Stimulated activated CD4-positive, alpha-beta T cell treated with anti-CD3 and anti-CD28 coated beads, Interleukin-1b, Interleukin-23, amount 100 ng/mL, for 24 hours (primary cell): ENCODE data around the gene LMBR1L.

Experiments used
- DNase-seq, 4 experiments: peaks; one replicate each; pipeline ENCODE4 v3.0.0-alpha.2; 2020; ENCODE audit warnings: low read depth in 4 of 4, low spot score in 1 of 4

The LMBR1L gene

DNA sequence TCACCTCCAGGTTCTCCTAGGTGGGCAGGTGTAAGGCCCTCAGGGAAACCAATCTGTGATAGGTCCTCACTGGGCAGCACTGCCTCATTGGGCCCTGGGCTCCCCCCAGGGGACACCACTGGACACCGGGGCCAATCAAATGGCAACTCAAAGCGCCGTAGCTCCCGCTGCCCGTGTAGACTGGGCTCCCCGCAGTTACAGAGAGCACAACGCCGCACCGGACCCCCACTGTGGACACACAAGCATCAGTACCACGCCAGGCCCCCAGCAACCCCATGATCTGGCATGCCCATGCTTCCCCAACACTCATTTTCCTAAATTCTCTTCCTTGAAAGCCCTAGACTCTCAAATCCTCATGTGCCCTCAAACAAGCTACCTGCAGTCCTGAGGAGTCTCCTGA is 56.1 kb downstream of the LMBR1L start:
- no peak for DNase-seq

DNA sequence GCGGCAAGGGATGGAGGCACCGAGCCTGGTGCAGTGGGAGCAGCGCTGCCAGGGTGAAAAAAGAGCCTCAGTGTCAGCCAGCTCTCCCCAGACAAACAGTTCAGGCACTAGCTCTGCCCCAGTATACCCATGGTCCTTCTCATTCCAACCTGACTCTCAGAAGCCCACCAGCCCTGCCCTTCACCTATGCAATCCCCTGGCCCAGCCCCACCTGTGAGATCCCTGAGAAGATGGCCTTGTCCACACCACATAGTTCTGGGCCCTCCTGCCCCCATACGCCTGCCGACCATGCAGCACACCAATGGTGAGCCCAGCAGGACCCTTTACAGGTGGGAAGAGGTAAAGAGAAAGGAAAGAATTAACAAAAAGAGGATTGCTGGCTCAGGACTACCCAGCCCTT is 56.6 kb downstream of the LMBR1L start:
- no peak for DNase-seq

DNA sequence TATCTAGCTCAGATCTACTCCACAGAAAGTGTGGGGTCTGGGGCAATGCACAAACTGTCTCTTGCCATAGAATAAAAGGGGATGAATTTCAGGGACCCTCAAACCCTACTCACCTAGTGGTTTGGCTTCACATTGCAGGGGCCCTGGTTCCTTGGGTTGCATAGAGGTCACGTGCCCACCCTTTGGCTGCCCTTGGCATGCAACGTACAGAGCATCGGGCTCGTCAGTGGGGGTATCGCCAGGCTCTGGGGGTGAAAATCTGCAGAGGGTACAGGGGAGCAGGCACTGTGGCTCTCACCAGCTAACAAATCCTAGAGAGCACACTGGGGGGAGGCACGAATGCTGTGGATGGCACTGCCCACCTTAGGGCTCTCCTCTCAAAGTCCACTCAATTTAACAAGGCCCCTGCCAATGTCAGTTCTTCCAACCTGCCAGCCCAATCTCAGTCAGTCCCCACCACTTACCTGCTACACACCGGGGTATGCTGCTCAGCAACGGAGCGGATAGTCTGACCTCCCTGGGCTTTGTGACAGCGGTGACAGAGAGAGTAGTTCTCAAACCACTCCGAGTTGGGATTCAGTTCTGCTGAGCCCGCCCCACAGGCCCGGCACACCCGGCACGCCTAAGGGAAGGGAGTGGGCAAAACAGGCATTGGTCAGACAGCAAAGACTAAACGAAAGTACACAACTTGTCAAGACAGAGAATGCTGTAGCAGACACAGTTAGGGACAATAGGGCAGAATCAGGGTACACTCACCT is 58.0 kb downstream of the LMBR1L start:
- DNase-seq, result no peak

DNA sequence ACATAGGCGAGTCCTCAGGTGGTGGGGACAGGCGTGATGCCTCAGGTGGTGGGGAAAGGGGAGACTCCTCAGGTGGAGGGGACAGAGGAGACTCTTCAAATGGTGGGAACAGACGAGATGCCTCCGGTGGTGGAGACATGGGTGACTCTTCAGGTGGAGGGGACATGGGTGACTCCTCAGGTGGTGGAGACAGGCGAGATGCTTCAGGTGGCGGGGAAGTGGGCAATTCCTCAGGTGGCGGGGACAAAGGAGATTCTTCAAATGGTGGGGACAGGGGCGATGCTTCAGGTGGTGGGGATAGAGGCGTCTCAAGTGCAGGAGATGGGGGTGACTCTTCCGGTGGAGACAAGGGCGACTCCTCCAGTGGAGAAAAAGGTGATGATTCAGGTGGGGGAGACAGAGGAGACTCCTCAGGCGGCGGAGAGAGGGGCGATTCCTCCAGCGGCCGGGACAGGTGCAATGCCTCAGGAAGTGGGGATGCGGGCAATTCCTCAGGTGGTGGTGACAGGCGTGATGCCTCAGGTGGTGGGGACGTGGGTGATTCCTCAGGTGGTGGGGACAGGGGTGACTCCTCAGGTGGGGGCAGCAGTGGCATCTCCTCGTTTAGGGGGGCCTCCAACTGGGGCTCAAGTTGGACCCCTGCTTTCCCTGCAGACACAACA is 58.7 kb downstream of the LMBR1L start:
- no peak for DNase-seq

DNA sequence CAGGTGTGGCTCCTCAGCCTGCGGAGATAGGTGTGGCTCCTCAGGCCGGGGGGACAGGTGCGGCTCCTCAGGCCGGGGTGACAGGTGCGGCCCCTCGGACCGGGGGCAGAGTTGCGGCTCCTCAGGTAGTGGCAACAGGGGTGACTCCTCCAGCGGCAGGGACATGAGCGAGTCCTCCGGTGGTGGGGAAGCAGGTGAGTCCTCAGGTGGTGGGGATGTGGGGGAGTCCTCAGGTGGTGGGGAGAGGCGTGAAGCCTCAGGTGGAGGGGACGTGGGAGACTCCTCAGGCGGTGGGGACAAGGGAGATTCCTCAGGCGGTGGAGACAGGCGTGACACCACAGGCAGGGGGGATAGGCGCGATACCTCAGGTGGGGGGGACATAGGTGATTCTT is 59.3 kb downstream of the LMBR1L start:
- no peak for DNase-seq

DNA sequence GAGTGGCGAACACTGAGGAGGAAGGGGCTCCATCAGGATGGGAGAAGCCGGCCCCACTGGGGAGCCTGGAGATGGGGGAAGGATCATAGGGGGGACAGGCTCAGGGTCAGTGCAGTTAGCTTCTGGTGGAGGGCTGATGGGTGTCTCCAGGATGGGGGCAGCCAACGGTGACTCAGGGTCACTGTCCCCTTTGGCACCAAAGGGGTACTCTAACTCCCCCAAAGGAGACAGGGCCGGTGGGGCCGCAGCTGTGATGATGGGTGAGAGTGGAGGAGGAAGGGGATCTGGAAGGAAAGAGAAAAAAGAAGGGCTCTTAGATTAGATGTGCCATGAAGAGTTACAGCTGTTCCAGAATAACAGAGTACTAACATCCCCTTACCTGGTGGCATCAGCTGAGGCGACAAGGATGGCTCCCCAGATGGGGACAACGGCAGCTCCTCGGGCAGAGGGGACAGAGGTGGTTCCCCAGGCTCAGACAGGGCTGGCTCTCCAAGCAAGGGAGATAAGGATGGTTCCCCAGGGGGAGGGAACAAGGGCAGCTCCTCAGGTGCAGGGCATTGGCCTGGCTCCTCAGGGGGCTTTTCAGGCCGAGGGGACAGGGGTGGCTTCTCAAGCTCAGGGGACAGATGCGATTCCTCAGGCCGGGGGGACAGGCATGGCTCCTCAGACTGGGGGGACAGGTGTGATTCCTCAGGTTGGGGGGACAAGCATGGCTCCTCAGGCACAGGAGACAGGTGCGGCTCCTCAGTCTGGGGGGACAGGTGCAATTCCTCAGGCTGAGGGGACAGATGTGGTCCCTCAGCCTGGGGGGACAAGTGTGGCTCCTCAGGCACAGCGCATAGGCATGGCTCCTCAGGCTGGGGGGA is 59.9 kb downstream of the LMBR1L start:
- DNase-seq, result no peak

DNA sequence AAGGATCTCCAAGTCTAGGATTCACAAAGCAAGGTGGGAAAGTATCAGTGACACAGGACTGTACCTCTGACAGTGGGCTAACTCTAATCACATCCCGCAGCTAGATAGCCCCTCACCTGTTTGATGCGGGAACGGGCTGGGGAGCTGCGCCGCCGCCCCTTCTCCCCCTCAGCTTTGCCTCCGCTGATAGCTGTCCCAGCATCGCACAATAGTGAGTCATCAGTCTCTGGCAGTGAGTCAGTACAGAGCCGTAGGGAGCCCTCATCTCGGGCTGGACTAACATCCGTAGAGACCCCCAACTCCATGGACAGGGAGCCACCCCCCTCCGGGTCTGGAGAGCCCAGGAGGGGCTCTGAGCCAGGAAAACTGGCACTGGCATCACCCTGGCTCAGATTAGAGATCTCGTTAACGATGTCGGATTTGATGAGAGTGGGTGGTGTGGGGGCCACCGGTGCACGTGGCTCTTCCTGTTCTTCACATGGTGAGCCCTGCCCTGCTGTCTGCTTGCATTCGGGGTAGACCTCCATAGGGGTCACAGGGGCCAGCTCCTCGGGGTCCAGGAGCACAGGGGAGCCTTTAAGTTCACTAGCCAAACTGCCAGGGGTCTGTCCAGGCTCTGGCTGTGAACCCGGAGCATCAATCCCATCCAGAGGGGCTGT is 61.0 kb downstream of the LMBR1L start:
- DNase-seq, result no peak

DNA sequence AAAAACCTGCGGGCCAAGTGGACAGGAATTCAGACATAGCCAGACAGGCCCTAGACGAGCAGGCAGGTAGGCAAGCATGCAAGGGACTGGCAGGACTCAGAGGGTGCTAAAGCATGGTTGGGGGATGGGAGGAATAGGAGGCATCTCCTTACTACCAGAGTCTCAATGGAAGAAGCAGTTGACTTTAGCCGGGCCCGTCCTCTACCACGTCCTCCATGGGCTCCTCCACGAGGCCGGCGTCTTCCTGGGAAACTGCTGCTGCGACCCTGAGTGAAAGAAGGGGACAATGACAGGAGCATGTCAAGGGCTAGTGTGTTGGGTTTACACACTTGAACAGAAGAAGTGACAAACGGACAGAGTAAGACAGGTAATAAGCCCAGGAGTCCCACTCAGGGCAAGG is 61.7 kb downstream of the LMBR1L start:
- no peak for DNase-seq
